Prostate gland (tissue), 2 donors: Measurements from ENCODE around the gene HKDC1. TPM values are rescaled to one million over a fixed set of nuclear protein-coding genes. Genes with fewer than 3 reads are reported as not detected.

Experiments used
- DNase-seq: peaks from one replicate; pipeline ENCODE4 v3.0.0-alpha.2; 2019; ENCODE audit warnings: low spot score
- H3K27ac ChIP-seq, 2 donors: fragments of 200-600 bp; sonication (generic); 2 replicates each; pipeline ENCODE4 v1.5.1; 2017 to 2019
- H3K27me3 ChIP-seq: fragments of 200-600 bp; sonication (generic); replicated peaks from 2 replicates; pipeline ENCODE4 v1.5.1; 2019; ENCODE audit not compliant: insufficient read depth
- H3K36me3 ChIP-seq, 2 donors: fragments of 200-600 bp; sonication (generic); 1 replicate in 1 of 2; 2 replicates in 1 of 2; pipeline versions ENCODE4 v1.5.1 to v1.8.1; 2017 to 2019
- H3K4me1 ChIP-seq: fragments of 200-600 bp; sonication (generic); replicated peaks from 2 replicates; pipeline ENCODE4 v1.5.1; 2019
- H3K4me3 ChIP-seq, 2 donors: fragments of 200-600 bp; sonication (generic); 2 replicates each; pipeline ENCODE4 v1.5.1; 2017 to 2019
- H3K9me3 ChIP-seq: fragments of 200-600 bp; sonication (generic); 2 replicates; pipeline ENCODE4 v1.5.1; 2017
- CTCF ChIP-seq, 4 experiments: fragments of 200-600 bp in 2 of 4; fragments of 450-650 bp in 2 of 4; sonication (generic) in 2 of 4; IDR thresholded peaks; 1 replicate in 3 of 4; 2 replicates in 1 of 4; pipeline ENCODE4 v1.5.1; 2016 to 2019; ENCODE audit warnings: antibody characterized with exemption in 4 of 4, mild to moderate bottlenecking in 2 of 4, moderate library complexity in 2 of 4
- POLR2A ChIP-seq: fragments of 450-650 bp; IDR thresholded peaks from one replicate; pipeline ENCODE4 v1.6.1; 2016; ENCODE audit warnings: antibody characterized with exemption, mild to moderate bottlenecking
- POLR2AphosphoS5 ChIP-seq: sonication (generic); formaldehyde crosslinking; IDR thresholded peaks from one replicate; pipeline ENCODE4 v1.6.1; 2017; ENCODE audit warnings: antibody characterized with exemption
- WGBS: methylation state at CpG from one replicate; pipeline ENCODE4 v1.1.5; 2018; 5-methylcytosine and 5-hydroxymethylcytosine counted together
- intact Hi-C: fragments of 100-400 bp; cut with DNase I; formaldehyde crosslinking; loops from one replicate; pipeline ENCODE4 v1.14.2; 2022
- total RNA-seq, 2 donors: library from RNA; depleted of rRNA; stranded (reverse); fragments of >200 nt; gene quantifications; one replicate each; pipeline ENCODE4 v1.1.0, GENCODE V29; 2016

HKDC1 gene
- total RNA-seq, 2 donors from 2014 or later = 0.23 to 1.6 TPM

GRCh38 chr10:69242040-69242851 lies 22.1 kb downstream of the HKDC1 start:
- no peaks in the 10 kb centered on the region for H3K36me3 ChIP-seq
- H3K4me3 ChIP-seq = no peak overlapping the region
- H3K27me3 ChIP-seq = no peaks in the 10 kb centered on the region
- TF ChIP-seq POLR2A (no peak), POLR2AphosphoS5 (no peak), CTCF (IDR thresholded peaks at IDR 0.05) (no peak)
- intact Hi-C loops = no loop called here
- WGBS = 91% methylated on average over 11 of the region's 11 CpGs
- H3K9me3 ChIP-seq = no peaks in the 10 kb centered on the region
- H3K27ac ChIP-seq = no peak overlapping the region
- no peak for DNase-seq
- no peaks in the 10 kb centered on the region for H3K4me1 ChIP-seq

GRCh38 chr10:69242852-69243212 lies 22.7 kb downstream of the HKDC1 start:
- Histone ChIP-seq H3K36me3 (no peaks in the 10 kb centered on the region), H3K9me3 (no peaks in the 10 kb centered on the region), H3K27ac (no peak overlapping the region), H3K4me3 (no peak overlapping the region), H3K27me3 (no peaks in the 10 kb centered on the region), H3K4me1 (no peaks in the 10 kb centered on the region)
- no peak for DNase-seq
- TF ChIP-seq POLR2AphosphoS5 = no peak
- TF ChIP-seq CTCF (IDR thresholded peaks at IDR 0.05) = no peak
- TF ChIP-seq POLR2A = no peak
- intact Hi-C loops = no loop called here
- WGBS = 82% methylated on average over 5 of the region's 5 CpGs

GRCh38 chr10:69243817-69244216 lies 23.7 kb downstream of the HKDC1 start:
- no peak overlapping the region for H3K4me3 ChIP-seq
- 87% methylated on average over 10 of the region's 10 CpGs for WGBS
- no peak for DNase-seq

GRCh38 chr10:69246036-69246435 lies 25.9 kb downstream of the HKDC1 start:
- Histone ChIP-seq H3K27ac (no peak overlapping the region), H3K4me3 (no peak overlapping the region), H3K4me1 (no peaks in the 10 kb centered on the region), H3K36me3 (no peaks in the 10 kb centered on the region), H3K27me3 (no peaks in the 10 kb centered on the region), H3K9me3 (no peaks in the 10 kb centered on the region)
- TF ChIP-seq CTCF (IDR thresholded peaks at IDR 0.05) (no peak), POLR2A (no peak), POLR2AphosphoS5 (no peak)
- intact Hi-C loops = no loop called here
- DNase-seq = no peak
- WGBS = 98% methylated on average over 5 of the region's 5 CpGs

More at GRCh38 chr10:69243817-69244216, 23.7 kb downstream of the HKDC1 start:
- TF ChIP-seq CTCF (IDR thresholded peaks at IDR 0.05) (no peak), POLR2AphosphoS5 (no peak), POLR2A (no peak)
- Histone ChIP-seq H3K36me3 (no peaks in the 10 kb centered on the region), H3K4me1 (no peaks in the 10 kb centered on the region), H3K9me3 (no peaks in the 10 kb centered on the region), H3K27me3 (no peaks in the 10 kb centered on the region), H3K27ac (no peak overlapping the region)
- intact Hi-C loops = no loop called here
